ENCODE results near the gene MAP1LC3B2.

The MAP1LC3B2 gene

GRCh38 chr12:116595672-116596071 is 36.5 kb downstream of the MAP1LC3B2 start:
- DNase-seq (ENCODE audit: low read depth), result no peak

- DNase-seq (ENCODE audit: low read depth), result no peak
Observed at GRCh38 chr12:116597886-116598285, 38.7 kb downstream of the MAP1LC3B2 start.

GRCh38 chr12:116598311-116599284 is 39.4 kb downstream of the MAP1LC3B2 start:
- DNase-seq (ENCODE audit: low read depth), result no peak

- peak; percentile 77 for DNase-seq (ENCODE audit: low read depth)
Observed at GRCh38 chr12:116599285-116600136, 40.3 kb downstream of the MAP1LC3B2 start.

- DNase-seq (ENCODE audit: low read depth), result peak; percentile 26
Observed at GRCh38 chr12:116600959-116601918, 42.1 kb downstream of the MAP1LC3B2 start.

- DNase-seq (ENCODE audit: low read depth), result no peak
Observed at GRCh38 chr12:116601933-116602810, 43.0 kb downstream of the MAP1LC3B2 start.

- no peak for DNase-seq (ENCODE audit: low read depth)
Observed at GRCh38 chr12:116603546-116604177, 44.5 kb downstream of the MAP1LC3B2 start.

- DNase-seq (ENCODE audit: low read depth), result no peak
Observed at GRCh38 chr12:116604178-116604895, 45.2 kb downstream of the MAP1LC3B2 start.

GRCh38 chr12:116604951-116605641 is 45.9 kb downstream of the MAP1LC3B2 start:
- DNase-seq (ENCODE audit: low read depth), result no peak

GRCh38 chr12:116606397-116606796 is 47.2 kb downstream of the MAP1LC3B2 start:
- no peak for DNase-seq (ENCODE audit: low read depth)

GRCh38 chr12:116607039-116607438 is 47.9 kb downstream of the MAP1LC3B2 start:
- no peak for DNase-seq (ENCODE audit: low read depth)

GRCh38 chr12:116609319-116610114 is 50.3 kb downstream of the MAP1LC3B2 start:
- DNase-seq (ENCODE audit: low read depth), result no peak

GRCh38 chr12:116610971-116611541 is 51.9 kb downstream of the MAP1LC3B2 start:
- no peak for DNase-seq (ENCODE audit: low read depth)

GRCh38 chr12:116612436-116612835 is 53.3 kb downstream of the MAP1LC3B2 start:
- no peak for DNase-seq (ENCODE audit: low read depth)

GRCh38 chr12:116613256-116613655 is 54.1 kb downstream of the MAP1LC3B2 start:
- no peak for DNase-seq (ENCODE audit: low read depth)

- DNase-seq (ENCODE audit: low read depth), result no peak
Observed at GRCh38 chr12:116614194-116614915, 55.2 kb downstream of the MAP1LC3B2 start.

All from amniotic epithelial cell (primary cell).